Placental pericyte (primary cell): ENCODE results near the gene RNF215. TPM values are rescaled to one million over a fixed set of nuclear protein-coding genes. Genes with fewer than 3 reads are reported as not detected.

Experiments
- small RNA-seq: library from RNA; depleted of rRNA; stranded (forward); fragments of <200 nt; gene quantifications from one replicate; pipeline ENCODE3, GENCODE V24; 2012; ENCODE audit warnings: low replicate concordance
- total RNA-seq: library from RNA; depleted of rRNA; stranded (reverse); fragments of >200 nt; gene quantifications from 2 replicates; pipeline ENCODE4 v1.2.3, GENCODE V29; 2012

The RNF215 gene
- total RNA-seq = 21.5 and 32.8 TPM in 2 replicates

DNA sequence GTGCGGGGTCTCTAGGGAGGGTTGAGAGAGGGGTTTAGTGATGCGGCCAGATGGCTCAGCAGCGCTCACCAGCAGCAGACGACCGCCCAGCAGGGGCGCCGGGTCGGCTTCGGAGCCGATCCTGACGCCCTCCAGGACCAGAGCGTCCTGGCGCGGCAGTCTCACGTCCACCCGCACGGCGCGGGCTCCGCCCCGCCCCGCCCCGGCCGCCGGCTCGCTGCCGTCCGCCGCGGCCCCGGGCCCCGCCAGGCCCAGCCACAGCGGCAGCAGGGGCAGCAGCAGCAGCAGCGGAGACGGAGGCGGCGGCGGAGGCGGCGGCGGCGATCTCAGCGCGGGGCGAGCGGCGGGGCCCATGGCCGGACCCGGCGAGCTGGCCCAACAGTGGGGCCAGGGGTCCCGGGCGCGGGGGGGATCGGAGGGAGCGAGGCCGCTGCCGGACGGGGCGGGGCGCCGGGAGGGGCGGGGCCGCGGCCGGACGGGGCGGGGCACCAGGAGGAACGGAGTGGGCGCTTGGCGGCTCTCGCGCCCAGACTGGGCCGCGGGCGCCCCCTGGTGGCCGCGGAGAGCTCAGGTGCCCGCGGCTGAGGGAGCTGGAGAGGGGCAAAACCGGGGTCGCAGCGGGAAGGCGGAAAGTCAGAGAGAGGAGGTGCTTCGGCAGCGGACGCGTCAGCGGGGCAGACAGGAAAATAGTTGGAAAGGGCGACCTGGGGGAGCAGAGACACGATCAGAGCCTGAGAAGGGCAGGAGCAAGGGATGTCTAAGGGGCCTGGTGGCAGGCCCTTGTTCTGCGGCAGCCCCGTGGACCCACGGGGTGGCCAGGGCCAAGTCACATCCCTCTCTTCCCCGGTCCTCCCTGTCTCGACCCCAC is at the start of gene RNF215:
RNF215 (minus strand) TSS at position 452 of the 868 bp plus-strand sequence; CDS start at position 354, 98 bp downstream.

GRCh38 chr22:30425616-30426387 is 38.6 kb upstream of the RNF215 start, which contains the start of gene MTFP1:
MTFP1 (plus strand) TSS chr22:30425768; CDS start chr22:30425880, 112 bp downstream.

GRCh38 chr22:30396871-30397655 is 9.9 kb upstream of the RNF215 start, which contains the start of gene SEC14L2:
SEC14L2 (plus strand) TSS chr22:30397018; CDS start chr22:30397117, 99 bp downstream.

DNA sequence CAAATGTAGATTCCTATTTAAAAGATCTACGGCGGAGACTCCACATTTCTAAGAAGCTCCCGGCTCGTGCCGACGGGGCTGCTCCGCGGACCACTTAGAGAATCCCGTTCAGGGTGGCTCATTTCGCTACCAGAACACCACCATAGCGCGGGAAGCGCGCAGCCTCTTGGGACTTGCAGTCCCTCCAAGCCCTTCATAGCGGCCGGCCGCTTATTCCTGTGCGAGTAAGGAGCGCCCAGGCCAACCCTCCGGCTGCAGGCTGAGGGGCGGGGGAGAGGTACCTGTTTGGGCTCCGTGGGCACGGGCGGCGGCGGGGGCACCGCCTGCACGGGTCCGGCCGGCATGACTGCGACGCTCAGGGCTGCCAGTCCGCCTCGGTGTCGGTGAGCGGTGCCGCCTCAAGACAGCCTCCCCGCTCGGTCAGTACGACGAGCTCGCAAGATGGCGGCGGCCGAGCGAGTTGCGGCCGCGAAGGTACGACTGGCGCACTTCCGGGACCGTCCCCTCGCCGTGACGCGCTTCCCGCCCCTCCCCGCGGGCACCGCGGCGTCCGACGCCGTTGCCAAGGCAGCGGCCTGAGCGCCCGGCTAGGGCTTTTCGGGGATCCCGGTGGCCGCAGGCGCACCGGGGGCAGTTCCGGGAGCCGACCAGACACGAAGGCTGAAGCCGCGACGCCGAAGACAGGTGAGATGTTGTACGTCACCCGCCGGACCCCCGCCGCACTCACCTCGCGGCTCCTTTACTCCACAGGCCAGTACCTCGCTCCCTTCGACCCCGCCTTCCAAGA is 30.6 kb downstream of the RNF215 start, which contains the start of the genes CCDC157 and SF3A1:
CCDC157 (plus strand) TSS at position 559 of the 787 bp plus-strand sequence. CDS start 8,994 bp downstream, outside the sequence.
SF3A1 (minus strand) TSS at position 446 of the 787 bp plus-strand sequence; CDS start at position 344, 102 bp downstream.

Small RNAs within 50 kb of the gene (small RNA-seq; reads per million reads assigned to genes)
- gene AC004832.3 (not detected), gene RNU6-564P (0.10 reads per million)

Other genes starting within 250 kb of the RNF215 start
- 82.9 and 109 TPM in 2 replicates for gene LIF, start 140.7 kb downstream of the RNF215 start, total RNA-seq
- not detected in 2 replicates for gene OSM, start 120.6 kb downstream of the RNF215 start, total RNA-seq
- 4.7 and 6.1 TPM in 2 replicates for gene CASTOR1, start 97.9 kb downstream of the RNF215 start, total RNA-seq
- 28.1 and 30.0 TPM in 2 replicates for gene TBC1D10A, start 60.5 kb downstream of the RNF215 start, total RNA-seq
- 41.1 and 54.8 TPM in 2 replicates for gene SF3A1, start 30.5 kb downstream of the RNF215 start, total RNA-seq
- 2.4 TPM in 2 replicates for gene CCDC157, start 30.4 kb downstream of the RNF215 start, total RNA-seq
- gene SEC14L2, start 9.6 kb upstream of the RNF215 start, total RNA-seq = 9.8 and 28.8 TPM in 2 replicates
- 29.6 and 35.0 TPM in 2 replicates for gene MTFP1, start 38.4 kb upstream of the RNF215 start, total RNA-seq
- not detected in 2 replicates for gene SEC14L3, start 84.6 kb upstream of the RNF215 start, total RNA-seq
- under 0.01 TPM in 1 of 2 replicates, not detected in the other for gene SEC14L4, start 118.3 kb upstream of the RNF215 start, total RNA-seq
- gene SEC14L6, start 159.3 kb upstream of the RNF215 start, total RNA-seq = not detected in 2 replicates
- gene GAL3ST1, start 187.3 kb upstream of the RNF215 start, total RNA-seq = not detected in 2 replicates
- 87.3 and 108 TPM in 2 replicates for gene PES1, start 204.5 kb upstream of the RNF215 start, total RNA-seq
- gene TCN2, start 219.8 kb upstream of the RNF215 start, total RNA-seq = 3.0 and 8.1 TPM in 2 replicates
- 7.2 and 18.6 TPM in 2 replicates for gene SLC35E4, start 248.4 kb upstream of the RNF215 start, total RNA-seq